Astrocyte (in vitro differentiated cells and primary cell): ENCODE data around the gene KRT86. TPM values are rescaled to one million over a fixed set of nuclear protein-coding genes. Genes with fewer than 3 reads are reported as not detected.

Experiments used
- DNase-seq: peaks from one replicate; pipeline ENCODE4 v3.0.0-alpha.2; 2010; ENCODE audit warnings: low read depth
- FAIRE-seq: peaks from 2 replicates; lab custom pipeline; 2011; peaks lifted over from hg19 to GRCh38; lab: Jason Lieb, UNC
- H2AFZ ChIP-seq: 2 replicates; pipeline ENCODE4 v1.6.0; 2012; ENCODE audit warnings: low read depth, low read length, inconsistent platforms
- H3K27ac ChIP-seq: 2 replicates; pipeline ENCODE4 v1.5.1; 2011; ENCODE audit warnings: low read depth, low read length, inconsistent platforms
- H3K27me3 ChIP-seq: 2 replicates; pipeline ENCODE4 v1.6.0; 2011; ENCODE audit warnings: low read length, inconsistent platforms; ENCODE audit not compliant: insufficient read depth
- H3K36me3 ChIP-seq: 2 replicates; pipeline ENCODE4 v1.5.1; 2011; ENCODE audit warnings: low read length, inconsistent platforms; ENCODE audit not compliant: insufficient read depth
- H3K4me1 ChIP-seq: 2 replicates; pipeline ENCODE4 v1.5.1; 2011; ENCODE audit warnings: low read length, inconsistent platforms; ENCODE audit not compliant: insufficient read depth
- H3K4me2 ChIP-seq: 2 replicates; pipeline ENCODE4 v1.6.0; 2012; ENCODE audit warnings: low read length, inconsistent platforms
- H3K4me3 ChIP-seq: 2 replicates; pipeline ENCODE4 v1.5.1; 2011; ENCODE audit warnings: low read depth, mild to moderate bottlenecking, low read length, inconsistent platforms; ENCODE audit not compliant: insufficient read depth
- H3K79me2 ChIP-seq: 2 replicates; pipeline ENCODE4 v1.6.0; 2012; ENCODE audit warnings: mild to moderate bottlenecking, low read length, inconsistent platforms; ENCODE audit not compliant: insufficient read depth
- H3K9ac ChIP-seq: 2 replicates; pipeline ENCODE4 v1.6.0; 2012; ENCODE audit warnings: mild to moderate bottlenecking, low read length, inconsistent platforms
- H3K9me3 ChIP-seq: 2 replicates; pipeline ENCODE4 v1.5.1; 2012; ENCODE audit warnings: low read depth, mild to moderate bottlenecking, low read length, inconsistent platforms; ENCODE audit not compliant: insufficient read depth
- H4K20me1 ChIP-seq: 2 replicates; pipeline ENCODE4 v1.6.0; 2012; ENCODE audit warnings: low read length, inconsistent platforms; ENCODE audit not compliant: insufficient read depth
- H3K27ac Mint-ChIP-seq: one replicate; pipeline ENCODE4 v1.8.0; 2021; ENCODE audit warnings: mild to moderate bottlenecking, mixed read lengths; ENCODE audit not compliant: unreplicated experiment
- H3K27me3 Mint-ChIP-seq: one replicate; pipeline ENCODE4 v1.8.0; 2021; ENCODE audit warnings: low read depth, mixed read lengths; ENCODE audit not compliant: unreplicated experiment
- H3K36me3 Mint-ChIP-seq: one replicate; pipeline ENCODE4 v1.8.0; 2021; ENCODE audit warnings: low read depth, mixed read lengths; ENCODE audit not compliant: unreplicated experiment
- H3K4me1 Mint-ChIP-seq: one replicate; pipeline ENCODE4 v1.8.0; 2021; ENCODE audit warnings: low read depth, mixed read lengths; ENCODE audit not compliant: unreplicated experiment
- H3K4me3 Mint-ChIP-seq: one replicate; pipeline ENCODE4 v1.8.0; 2021; ENCODE audit warnings: mild to moderate bottlenecking, moderate library complexity, mixed read lengths; ENCODE audit not compliant: unreplicated experiment
- H3K9me3 Mint-ChIP-seq: one replicate; pipeline ENCODE4 v1.8.0; 2021; ENCODE audit warnings: mild to moderate bottlenecking, mixed read lengths; ENCODE audit not compliant: unreplicated experiment
- CTCF ChIP-seq: IDR thresholded peaks from 2 replicates; pipeline ENCODE4 v1.5.1; 2011; ENCODE audit warnings: low read depth, mild to moderate bottlenecking, inconsistent platforms, low read length, moderate library complexity; ENCODE audit not compliant: insufficient read depth
- EZH2 ChIP-seq: IDR thresholded peaks from 2 replicates; pipeline ENCODE4 v1.6.1; 2012; ENCODE audit warnings: mild to moderate bottlenecking, low read length, inconsistent platforms; ENCODE audit not compliant: insufficient read depth
- total RNA-seq: library from RNA; stranded (reverse); gene quantifications from 2 replicates; pipeline ENCODE4 v1.2.1, GENCODE V29; 2021

Gene KRT86
- total RNA-seq, 1 donor from 2014 or later: 0.43 TPM

GRCh38 chr12:52267266-52267665 is 7.2 kb upstream of the KRT86 start:
- H4K20me1 ChIP-seq: no peaks in the 10 kb centered on the region
- no peak for FAIRE-seq
- peaks cover 7% of the 10 kb centered on the region for H3K9me3 Mint-ChIP-seq

GRCh38 chr12:52267699-52268098 is 6.7 kb upstream of the KRT86 start:
- no peaks in the 10 kb centered on the region for H3K79me2 ChIP-seq
- TF ChIP-seq EZH2: no peak
- TF ChIP-seq CTCF: no peak

More at GRCh38 chr12:52267266-52267665, 7.2 kb upstream of the KRT86 start:
- Mint-ChIP-seq H3K4me1 (peaks cover 7% of the 10 kb centered on the region), H3K27ac (no peak overlapping the region), H3K36me3 (no peaks in the 10 kb centered on the region), H3K4me3 (no peak overlapping the region), H3K27me3 (peaks cover 35% of the 10 kb centered on the region)
- no peak for TF ChIP-seq CTCF
- no peak for TF ChIP-seq EZH2
- no peak for DNase-seq
- no peaks in the 10 kb centered on the region for H3K9me3 ChIP-seq
- H3K4me2 ChIP-seq: no peak overlapping the region
- no peak overlapping the region for H3K27ac ChIP-seq
- no peak overlapping the region for H2AFZ ChIP-seq
- H3K4me1 ChIP-seq: peaks cover 8% of the 10 kb centered on the region
- peaks cover 6% of the 10 kb centered on the region for H3K27me3 ChIP-seq
- no peak overlapping the region for H3K9ac ChIP-seq
- H3K4me3 ChIP-seq: no peak overlapping the region
- H3K79me2 ChIP-seq: no peaks in the 10 kb centered on the region
- H3K36me3 ChIP-seq: no peaks in the 10 kb centered on the region

GRCh38 chr12:52268212-52268611 is 6.2 kb upstream of the KRT86 start:
- Mint-ChIP-seq H3K4me3 (no peak overlapping the region), H3K9me3 (peaks cover 7% of the 10 kb centered on the region), H3K27ac (no peak overlapping the region), H3K36me3 (no peaks in the 10 kb centered on the region), H3K4me1 (peaks cover 7% of the 10 kb centered on the region), H3K27me3 (peaks cover 26% of the 10 kb centered on the region)
- H3K36me3 ChIP-seq: no peaks in the 10 kb centered on the region
- no peak overlapping the region for H3K4me2 ChIP-seq
- H3K4me3 ChIP-seq: no peak overlapping the region
- H3K4me1 ChIP-seq: peaks cover 8% of the 10 kb centered on the region
- no peak overlapping the region for H3K27ac ChIP-seq
- FAIRE-seq (peak; percentile 23), DNase-seq (peak; percentile 30)
- TF ChIP-seq EZH2 (no peak), CTCF (no peak)
- no peaks in the 10 kb centered on the region for H3K79me2 ChIP-seq
- no peaks in the 10 kb centered on the region for H4K20me1 ChIP-seq
- no peak overlapping the region for H3K9ac ChIP-seq
- H3K27me3 ChIP-seq: peaks cover 4% of the 10 kb centered on the region
- no peak overlapping the region for H2AFZ ChIP-seq
- no peaks in the 10 kb centered on the region for H3K9me3 ChIP-seq

More at GRCh38 chr12:52267699-52268098, 6.7 kb upstream of the KRT86 start:
- Mint-ChIP-seq H3K4me3 (no peak overlapping the region), H3K9me3 (peaks cover 7% of the 10 kb centered on the region), H3K4me1 (peaks cover 7% of the 10 kb centered on the region), H3K27ac (peak overlapping the region; percentile 8), H3K27me3 (peaks cover 30% of the 10 kb centered on the region), H3K36me3 (no peaks in the 10 kb centered on the region)
- Histone ChIP-seq H3K27ac (no peak overlapping the region), H3K9me3 (no peaks in the 10 kb centered on the region), H3K27me3 (peaks cover 6% of the 10 kb centered on the region), H3K4me3 (no peak overlapping the region), H3K36me3 (no peaks in the 10 kb centered on the region), H2AFZ (no peak overlapping the region), H3K4me1 (peaks cover 8% of the 10 kb centered on the region), H3K4me2 (no peak overlapping the region), H4K20me1 (no peaks in the 10 kb centered on the region), H3K9ac (no peak overlapping the region)
- no peak for FAIRE-seq
- DNase-seq: no peak
